GM21423 (cell line): ENCODE data around the gene EIF4A2.

Experiments
- ATAC-seq: cut with Tn5 transposase; IDR thresholded peaks from one replicate; pipeline ENCODE4 v1.9.1; 2021; ENCODE audit warnings: mild to moderate bottlenecking, moderate library complexity; ENCODE audit not compliant: unreplicated experiment

The EIF4A2 gene

GRCh38 chr3:186783058-186783730 lies at the start of gene EIF4A2:
EIF4A2 (plus strand) TSS chr3:186783577; CDS start chr3:186783611, 34 bp downstream.
- peak; percentile 58 for ATAC-seq

GRCh38 chr3:186742618-186743380 lies 40.6 kb upstream of the EIF4A2 start:
- no peak for ATAC-seq

GRCh38 chr3:186743666-186744065 lies 39.7 kb upstream of the EIF4A2 start:
- ATAC-seq, result no peak

DNA sequence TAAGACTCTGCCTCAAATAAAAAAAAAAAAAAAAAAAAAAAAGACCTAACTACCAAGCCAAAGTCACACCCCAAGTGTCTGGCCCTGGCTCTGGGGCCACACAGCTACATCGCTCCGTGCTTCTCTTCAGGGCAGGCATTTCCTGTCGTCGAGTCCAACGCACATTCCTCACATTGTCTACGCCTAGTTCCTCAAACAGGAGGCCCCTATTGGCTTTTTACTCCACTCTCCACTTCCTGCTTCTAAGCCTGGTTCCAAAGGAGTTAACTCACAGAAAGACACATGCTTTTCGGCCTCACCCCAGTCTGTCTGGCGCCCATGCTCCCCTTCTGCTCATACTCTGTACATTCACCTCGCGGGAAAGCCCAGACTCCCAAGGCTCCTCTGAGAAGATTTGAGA lies 37.4 kb upstream of the EIF4A2 start:
- ATAC-seq, result no peak

DNA sequence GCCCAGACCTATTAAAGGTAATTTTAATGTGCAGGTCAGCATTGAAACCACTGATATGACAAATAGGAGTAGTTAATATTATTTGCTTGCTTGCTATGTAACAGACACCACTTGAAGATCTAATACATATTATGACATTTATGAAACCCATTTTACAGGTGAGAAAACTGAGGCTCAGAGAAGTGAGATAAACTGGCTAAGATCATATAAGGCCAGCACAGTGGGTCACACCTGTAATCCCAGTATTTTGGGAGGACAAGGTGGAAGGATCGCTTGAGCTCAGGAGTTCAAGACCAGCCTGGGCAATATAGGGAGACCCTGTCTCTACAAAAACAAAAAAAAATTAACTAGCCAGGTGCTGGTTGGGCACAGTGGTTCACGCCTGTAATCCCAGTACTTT lies 33.1 kb upstream of the EIF4A2 start:
- no peak for ATAC-seq

DNA sequence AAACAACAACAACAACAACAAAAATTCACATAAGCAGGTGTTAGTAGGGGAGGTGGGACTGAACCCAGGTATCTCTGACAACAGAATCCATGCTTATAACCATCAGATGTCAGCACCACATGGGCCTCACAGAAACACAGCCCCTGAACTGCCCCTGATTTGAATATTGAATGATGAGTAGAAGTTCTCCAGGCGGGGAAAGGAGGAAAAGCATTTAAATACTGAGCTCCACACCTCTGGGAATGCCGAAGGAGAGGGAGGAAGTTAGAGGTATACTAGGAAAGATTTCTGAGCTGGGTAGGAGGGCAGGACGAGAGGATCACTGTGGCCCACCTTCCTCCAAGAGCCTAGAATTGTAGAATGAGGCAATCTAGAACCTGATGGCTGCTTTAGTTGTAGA lies 31.9 kb upstream of the EIF4A2 start:
- ATAC-seq, result no peak

- no peak for ATAC-seq
Measured at GRCh38 chr3:186754006-186754405, 29.4 kb upstream of the EIF4A2 start.

DNA sequence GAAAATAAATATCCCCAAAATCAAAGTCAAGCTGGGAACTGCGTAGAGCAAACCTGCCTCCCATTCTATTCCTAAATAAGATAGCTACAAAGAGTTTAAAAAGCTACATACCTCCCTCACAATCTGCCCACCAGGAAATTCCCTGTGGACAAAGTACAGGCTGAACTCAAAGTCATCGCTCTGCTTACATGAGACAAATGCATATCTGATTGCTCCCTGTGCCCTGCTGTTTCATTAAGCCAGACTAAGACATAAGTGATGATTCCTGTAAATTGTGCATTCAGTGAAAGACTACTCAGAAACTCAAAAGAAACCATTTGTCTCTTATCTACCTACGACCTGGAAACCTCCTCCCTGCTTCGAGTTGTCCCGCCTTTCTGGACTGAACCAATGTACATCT lies 28.5 kb upstream of the EIF4A2 start:
- ATAC-seq, result no peak

DNA sequence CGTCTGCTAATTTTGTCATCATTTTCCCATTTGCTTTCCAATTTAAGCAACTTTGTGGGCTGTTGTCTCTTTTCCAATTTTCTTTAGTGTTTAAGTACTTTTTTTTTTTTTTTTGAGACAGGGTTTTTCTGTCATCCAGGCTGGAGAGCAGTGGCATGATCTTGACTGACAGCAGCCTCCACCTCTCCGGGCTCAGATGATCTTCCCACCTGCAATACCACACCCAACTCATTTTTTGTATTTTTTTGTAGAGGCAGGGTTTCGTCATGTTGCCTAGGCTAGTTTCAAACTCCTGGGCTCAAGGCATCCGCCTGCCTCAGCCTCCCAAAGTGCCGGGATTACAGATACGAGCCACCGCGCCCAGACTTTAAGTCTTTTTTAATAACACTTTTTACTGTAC lies 26.2 kb upstream of the EIF4A2 start:
- ATAC-seq, result no peak

DNA sequence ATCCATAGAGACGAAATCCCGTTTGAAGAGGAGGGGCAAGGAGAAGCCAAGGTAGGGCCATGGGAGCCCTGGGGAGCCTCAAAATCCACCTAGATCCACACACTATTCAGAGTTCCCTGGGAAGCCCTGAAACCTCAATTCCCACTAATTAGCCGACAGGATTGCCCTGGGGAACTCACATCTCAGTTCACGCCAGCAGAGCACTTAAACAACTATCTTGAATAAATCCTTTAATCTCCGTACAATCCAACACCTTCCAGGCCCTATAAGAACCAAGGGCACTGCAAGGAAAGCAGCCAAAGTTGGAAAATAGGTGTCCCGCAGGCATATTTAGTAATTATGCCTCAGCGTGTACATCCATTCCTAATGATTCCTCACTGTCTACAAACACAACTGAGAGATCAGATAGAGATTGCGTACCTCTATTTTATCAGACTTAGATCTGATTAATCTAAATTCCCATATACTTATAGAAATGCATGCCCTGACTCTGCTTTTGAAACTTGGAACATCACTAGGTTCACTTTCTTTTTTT lies 25.6 kb upstream of the EIF4A2 start:
- ATAC-seq, result no peak

DNA sequence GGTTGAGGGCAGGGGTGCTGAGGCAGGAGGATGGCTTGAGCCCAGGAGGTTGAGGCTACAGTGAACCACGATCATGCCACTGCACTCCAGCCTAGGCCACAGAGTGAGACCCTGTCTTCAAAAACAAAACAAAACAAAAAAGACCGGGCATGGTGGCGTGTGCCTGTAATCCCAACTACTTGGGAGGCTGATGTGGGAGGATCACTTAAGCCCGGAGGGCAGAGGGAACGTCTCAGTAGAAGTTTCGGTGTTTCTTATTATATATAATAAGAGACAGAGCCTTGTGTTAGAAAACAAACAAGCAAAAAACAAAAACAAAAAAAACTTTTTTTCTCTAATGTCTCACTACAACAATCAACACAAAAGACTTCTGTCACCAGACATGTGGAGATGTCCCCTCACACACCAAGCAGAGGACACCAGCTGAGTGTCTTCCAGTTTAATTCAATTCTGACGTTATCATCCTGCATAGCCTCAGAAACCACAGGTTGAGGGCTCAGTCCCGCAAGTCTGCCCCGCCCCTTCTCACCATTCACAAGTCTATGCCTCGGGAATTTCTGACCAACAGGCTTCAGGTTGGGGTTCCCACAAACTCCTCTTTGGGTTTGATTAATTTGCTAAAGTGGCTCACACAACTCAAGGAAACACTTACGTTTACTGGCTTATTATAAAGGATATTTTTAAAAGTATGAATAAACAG lies 24.0 kb upstream of the EIF4A2 start:
- no peak for ATAC-seq

- ATAC-seq, result no peak
Measured at GRCh38 chr3:186760141-186760833, 23.1 kb upstream of the EIF4A2 start.

- no peak for ATAC-seq
Measured at GRCh38 chr3:186760897-186761447, 22.4 kb upstream of the EIF4A2 start.

DNA sequence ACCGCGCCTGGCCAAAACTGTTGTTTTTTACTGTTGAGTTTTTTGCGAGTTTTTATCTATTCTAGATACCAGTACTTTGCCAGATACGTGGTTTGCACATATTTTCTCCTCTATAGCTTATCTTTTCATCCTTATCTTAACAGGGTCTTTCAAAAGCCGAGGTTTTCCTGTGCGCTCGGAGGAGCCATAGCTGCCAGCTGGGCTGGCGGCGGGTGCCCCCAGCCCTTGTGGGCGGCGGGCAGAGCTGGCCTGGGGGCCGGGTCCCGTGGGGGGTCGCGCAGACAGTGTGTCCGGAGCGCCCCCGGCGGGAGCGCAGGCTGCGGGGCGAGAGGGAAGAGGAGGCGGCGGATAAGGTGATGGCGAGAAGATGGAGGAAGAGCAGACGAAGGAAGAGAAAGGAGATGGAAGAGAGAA lies 11.1 kb upstream of the EIF4A2 start:
- ATAC-seq, result peak; percentile 9

DNA sequence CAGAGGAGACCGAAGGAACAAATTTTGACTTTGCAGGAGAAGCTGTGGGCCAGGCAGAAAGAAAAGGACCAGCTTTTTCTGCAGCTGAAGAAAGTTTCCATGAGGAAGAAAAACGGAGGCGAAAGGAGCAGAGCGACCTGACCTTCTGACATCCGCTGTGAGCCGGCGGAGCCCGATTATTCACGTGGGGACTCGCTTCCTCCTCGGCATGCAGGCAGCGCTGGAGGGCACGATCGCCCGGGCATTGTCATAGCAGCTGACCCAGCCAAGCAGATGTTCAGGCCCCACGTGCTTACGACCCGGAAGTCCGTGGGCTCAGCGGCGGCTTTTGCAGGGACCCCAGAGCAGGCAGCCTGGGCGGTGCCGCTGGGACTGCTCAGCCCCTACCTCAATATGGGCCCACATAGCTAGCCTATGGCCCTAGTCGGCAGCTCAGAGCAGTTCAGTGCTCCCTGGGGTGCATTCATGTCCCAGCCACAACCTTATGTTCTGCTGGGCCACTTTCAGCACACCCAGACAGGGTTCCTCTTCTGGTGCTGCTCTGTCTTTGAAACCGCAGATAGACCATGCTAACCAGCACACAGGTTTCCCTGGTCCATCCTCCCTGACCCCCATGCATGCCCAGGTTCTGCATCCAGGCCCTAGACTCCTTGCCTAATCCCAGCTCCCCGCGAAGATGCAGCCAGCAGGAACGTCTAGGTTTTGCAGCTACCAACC lies 10.5 kb upstream of the EIF4A2 start:
- peak; percentile 93 for ATAC-seq

GRCh38 chr3:186775999-186776398 lies 7.4 kb upstream of the EIF4A2 start:
- no peak for ATAC-seq

GRCh38 chr3:186779204-186779603 lies 4.2 kb upstream of the EIF4A2 start:
- ATAC-seq, result no peak

GRCh38 chr3:186782542-186783057 lies 777 bp upstream of the EIF4A2 start:
- ATAC-seq, result peak; percentile 14

DNA sequence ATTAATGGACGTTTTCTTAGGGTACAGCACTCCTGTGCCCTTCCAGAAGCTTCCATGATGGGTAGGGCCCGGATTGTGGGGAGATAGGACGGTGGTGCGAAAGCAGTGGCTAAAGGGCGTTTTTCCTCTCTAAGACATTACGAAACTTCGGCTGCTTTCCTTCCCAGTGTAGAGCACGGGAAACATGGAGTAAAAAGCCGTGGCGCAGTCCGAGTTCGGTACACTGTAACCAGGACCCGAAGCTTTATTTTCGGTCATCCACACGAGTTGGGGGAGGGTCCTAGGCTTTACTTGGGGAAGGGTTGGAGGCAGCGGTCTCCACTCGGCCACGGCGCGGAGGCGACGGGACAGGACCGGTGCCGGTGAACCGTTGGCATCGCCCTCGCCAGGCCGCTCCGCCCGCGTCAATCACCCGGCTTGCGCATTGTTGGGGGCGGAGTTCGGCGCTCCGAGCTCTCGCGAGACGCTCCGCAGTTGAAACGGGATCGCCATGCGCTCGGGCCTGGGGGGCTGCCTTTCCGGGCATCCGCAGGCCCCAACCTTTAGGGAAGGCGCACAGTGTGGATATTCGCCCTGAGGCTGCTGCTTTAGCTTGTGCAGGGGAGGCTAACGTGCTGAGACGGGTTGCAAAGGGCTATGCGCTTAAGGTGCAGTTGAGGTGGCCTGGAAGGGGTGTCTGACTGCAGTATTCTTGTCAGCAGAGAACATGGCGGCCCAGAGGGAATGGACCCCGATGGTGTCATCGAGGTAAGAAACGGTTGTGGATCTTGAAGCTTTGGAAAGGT lies 546 bp downstream of the EIF4A2 start:
- peak; percentile 65 for ATAC-seq
